Activated effector memory CD4-positive, alpha-beta T cell treated with anti-CD3 and anti-CD28 coated beads, Interleukin-2, amount 50 U/mL, for 16 hours (primary cell): Measurements from ENCODE around the gene MPHOSPH10.
"Not testable (repeated sequence)": the region's sequence is repeated elsewhere in the genome, so short reads cannot be mapped to it uniquely, and the experiment has no call there.

Experiments used
- DNase-seq: peaks from one replicate; pipeline ENCODE4 v3.0.0-alpha.2; 2020

The MPHOSPH10 gene

GRCh38 chr2:71181316-71181715, 50.9 kb downstream of the MPHOSPH10 start:
- DNase-seq: no peak

- not testable (repeated sequence) for DNase-seq
These were observed 53.1 kb downstream of the MPHOSPH10 start for GRCh38 chr2:71183306-71184115.

- DNase-seq: no peak
These were observed 56.5 kb downstream of the MPHOSPH10 start for GRCh38 chr2:71186973-71187372.

GRCh38 chr2:71187589-71187988, 57.2 kb downstream of the MPHOSPH10 start:
- no peak for DNase-seq

- DNase-seq: no peak
These were observed 60.5 kb downstream of the MPHOSPH10 start for GRCh38 chr2:71190656-71191569.

GRCh38 chr2:71191570-71191943, 61.1 kb downstream of the MPHOSPH10 start:
- DNase-seq: no peak
